ENCODE data around the gene PIBF1.

DNA sequence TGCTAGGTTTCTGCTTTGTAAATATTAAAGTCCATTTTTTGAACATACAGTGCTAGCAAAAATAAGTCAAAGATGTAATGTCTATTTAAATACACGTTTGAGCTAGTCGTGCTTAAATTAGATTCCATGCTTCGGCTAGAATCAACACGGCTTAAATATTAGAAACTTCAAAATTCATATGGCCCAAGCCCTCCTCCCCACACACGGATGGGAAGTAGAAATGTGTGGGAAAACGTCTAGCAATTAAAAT, 276.1 kb downstream of the PIBF1 start:
- TF ChIP-seq, protein P1, sequence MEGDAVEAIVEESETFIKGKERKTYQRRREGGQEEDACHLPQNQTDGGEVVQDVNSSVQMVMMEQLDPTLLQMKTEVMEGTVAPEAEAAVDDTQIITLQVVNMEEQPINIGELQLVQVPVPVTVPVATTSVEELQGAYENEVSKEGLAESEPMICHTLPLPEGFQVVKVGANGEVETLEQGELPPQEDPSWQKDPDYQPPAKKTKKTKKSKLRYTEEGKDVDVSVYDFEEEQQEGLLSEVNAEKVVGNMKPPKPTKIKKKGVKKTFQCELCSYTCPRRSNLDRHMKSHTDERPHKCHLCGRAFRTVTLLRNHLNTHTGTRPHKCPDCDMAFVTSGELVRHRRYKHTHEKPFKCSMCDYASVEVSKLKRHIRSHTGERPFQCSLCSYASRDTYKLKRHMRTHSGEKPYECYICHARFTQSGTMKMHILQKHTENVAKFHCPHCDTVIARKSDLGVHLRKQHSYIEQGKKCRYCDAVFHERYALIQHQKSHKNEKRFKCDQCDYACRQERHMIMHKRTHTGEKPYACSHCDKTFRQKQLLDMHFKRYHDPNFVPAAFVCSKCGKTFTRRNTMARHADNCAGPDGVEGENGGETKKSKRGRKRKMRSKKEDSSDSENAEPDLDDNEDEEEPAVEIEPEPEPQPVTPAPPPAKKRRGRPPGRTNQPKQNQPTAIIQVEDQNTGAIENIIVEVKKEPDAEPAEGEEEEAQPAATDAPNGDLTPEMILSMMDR (IDR thresholded peaks at IDR 0.05) = no peak
- no peak for TF ChIP-seq POLR2A (IDR thresholded peaks at IDR 0.05)

All from lower leg skin (tissue), 3 donors.